Limb (tissue), 2 donors: ENCODE measurements around the gene CAMK2G.

Experiments used
- DNase-seq, 2 donors: peaks; one replicate each; pipeline ENCODE4 v3.0.0-alpha.2; 2016; ENCODE audit errors: extremely low spot score in 2 of 2

Gene CAMK2G

GRCh38 chr10:73864229-73864628, 10.1 kb downstream of the CAMK2G start:
- no peak for DNase-seq

GRCh38 chr10:73863039-73863817, 11.1 kb downstream of the CAMK2G start:
- DNase-seq = no peak

GRCh38 chr10:73862011-73862410, 12.3 kb downstream of the CAMK2G start:
- DNase-seq = no peak

GRCh38 chr10:73859784-73860491, 14.4 kb downstream of the CAMK2G start:
- DNase-seq = no peak

- DNase-seq = no peak
Observed at GRCh38 chr10:73859428-73859783, 14.9 kb downstream of the CAMK2G start.

GRCh38 chr10:73858750-73859427, 15.5 kb downstream of the CAMK2G start:
- DNase-seq = no peak

GRCh38 chr10:73858013-73858708, 16.2 kb downstream of the CAMK2G start:
- no peak for DNase-seq

- DNase-seq = no peak
Observed at GRCh38 chr10:73857446-73857845, 16.9 kb downstream of the CAMK2G start.

GRCh38 chr10:73856261-73856660, 18.1 kb downstream of the CAMK2G start:
- DNase-seq = no peak

- DNase-seq = no peak
Observed at GRCh38 chr10:73855413-73855812, 18.9 kb downstream of the CAMK2G start.

- DNase-seq = no peak
Observed at GRCh38 chr10:73854310-73854709, 20.0 kb downstream of the CAMK2G start.

GRCh38 chr10:73853196-73853595, 21.2 kb downstream of the CAMK2G start:
- DNase-seq = no peak

GRCh38 chr10:73850863-73851461, 23.4 kb downstream of the CAMK2G start:
- DNase-seq = no peak

GRCh38 chr10:73850211-73850610, 24.1 kb downstream of the CAMK2G start:
- DNase-seq = no peak

- DNase-seq = peak; percentile 79 to 90
Observed at GRCh38 chr10:73848821-73849489, 25.4 kb downstream of the CAMK2G start.

GRCh38 chr10:73847031-73847430, 27.3 kb downstream of the CAMK2G start:
- DNase-seq = no peak

GRCh38 chr10:73843261-73843660, 31.1 kb downstream of the CAMK2G start:
- no peak for DNase-seq

- no peak for DNase-seq
Observed at GRCh38 chr10:73842349-73842748, 32.0 kb downstream of the CAMK2G start.

- no peak for DNase-seq
Observed at GRCh38 chr10:73841526-73842285, 32.6 kb downstream of the CAMK2G start.

- DNase-seq = no peak
Observed at GRCh38 chr10:73841061-73841421, 33.3 kb downstream of the CAMK2G start.
